Mesendoderm (in vitro differentiated cells): Measurements from ENCODE around the gene SLC38A6.
"Not testable (repeated sequence)": the region's sequence is repeated elsewhere in the genome, so short reads cannot be mapped to it uniquely, and the experiment has no call there.

Source experiments
- DNase-seq: peaks from one replicate; pipeline ENCODE4 v3.0.0; 2013
- H2AK5ac ChIP-seq: 2 replicates; pipeline ENCODE4 v1.6.1; 2013; ENCODE audit warnings: low read length, inconsistent platforms
- H2BK120ac ChIP-seq: 2 replicates; pipeline ENCODE4 v1.6.1; 2013; ENCODE audit warnings: low read depth, mild to moderate bottlenecking, low read length, moderate library complexity, mixed read lengths
- H2BK15ac ChIP-seq: replicated peaks from 2 replicates; pipeline ENCODE4 v1.6.1; 2013; ENCODE audit warnings: low read depth, mild to moderate bottlenecking, moderate library complexity
- H2BK5ac ChIP-seq: 2 replicates; pipeline ENCODE4 v1.6.1; 2013; ENCODE audit warnings: low read length, inconsistent platforms
- H3K18ac ChIP-seq: 2 replicates; pipeline ENCODE4 v1.6.1; 2013; ENCODE audit warnings: mild to moderate bottlenecking, low read length, mixed read lengths
- H3K23ac ChIP-seq: one replicate; pipeline ENCODE4 v1.6.1; 2013; ENCODE audit warnings: low read length
- H3K27ac ChIP-seq: 2 replicates; pipeline ENCODE4 v1.5.1; 2013; ENCODE audit warnings: low read depth, mild to moderate bottlenecking, inconsistent platforms, low read length, moderate library complexity
- H3K27me3 ChIP-seq: 2 replicates; pipeline ENCODE4 v1.6.1; 2013; ENCODE audit warnings: low read length, control low read depth, mild to moderate bottlenecking, inconsistent platforms; ENCODE audit not compliant: insufficient read depth, poor library complexity
- H3K36me3 ChIP-seq: 2 replicates; pipeline ENCODE4 v1.6.1; 2013; ENCODE audit warnings: low read length, inconsistent platforms; ENCODE audit not compliant: control insufficient read depth, insufficient read depth
- H3K4ac ChIP-seq: one replicate; pipeline ENCODE4 v1.6.1; 2013; ENCODE audit warnings: low read depth, mild to moderate bottlenecking, low read length, moderate library complexity
- H3K4me1 ChIP-seq: 2 replicates; pipeline ENCODE4 v1.6.1; 2013; ENCODE audit warnings: low read depth, low read length, inconsistent platforms; ENCODE audit not compliant: control insufficient read depth
- H3K4me2 ChIP-seq: 2 replicates; pipeline ENCODE4 v1.6.1; 2013; ENCODE audit warnings: low read length
- H3K4me3 ChIP-seq: 2 replicates; pipeline ENCODE4 v1.5.1; 2013; ENCODE audit warnings: mild to moderate bottlenecking, low read length
- H3K56ac ChIP-seq: one replicate; pipeline ENCODE4 v1.6.1; 2013; ENCODE audit warnings: low read length
- H3K79me1 ChIP-seq: 2 replicates; pipeline ENCODE4 v1.6.1; 2013; ENCODE audit warnings: low read length, inconsistent platforms
- H3K79me2 ChIP-seq: 2 replicates; pipeline ENCODE4 v1.6.1; 2013; ENCODE audit warnings: mild to moderate bottlenecking, low read length; ENCODE audit not compliant: control insufficient read depth, insufficient read depth
- H3K9ac ChIP-seq: 2 replicates; pipeline ENCODE4 v1.6.1; 2013; ENCODE audit warnings: low read length, inconsistent platforms
- H4K5ac ChIP-seq: one replicate; pipeline ENCODE4 v1.6.1; 2013; ENCODE audit warnings: low read length
- H4K8ac ChIP-seq: one replicate; pipeline ENCODE4 v1.6.1; 2013; ENCODE audit warnings: low read depth, mild to moderate bottlenecking, control low read depth, low read length, moderate library complexity
- WGBS: extraction: QIAGEN DNeasy Blood & Tissue Kit; methylation state at CpG from one replicate; pipeline ENCODE4 v1.1.7; 2013; ENCODE audit warnings: low lambda C conversion rate, missing lambda C conversion rate; ENCODE audit not compliant: insufficient coverage; ENCODE audit errors: extremely low coverage; 5-methylcytosine and 5-hydroxymethylcytosine counted together

Gene SLC38A6

GRCh38 chr14:61064210-61064609, 83.2 kb downstream of the SLC38A6 start:
- no peak overlapping the region for H3K23ac ChIP-seq
- no peak overlapping the region for H2AK5ac ChIP-seq
- H3K27me3 ChIP-seq = no peaks in the 10 kb centered on the region
- no CpG with 5 or more reads among the region's 2 CpGs for WGBS
- no peak overlapping the region for H3K4me3 ChIP-seq
- no peaks in the 10 kb centered on the region for H3K36me3 ChIP-seq
- no peak overlapping the region for H4K8ac ChIP-seq
- H2BK15ac ChIP-seq = no peak overlapping the region
- no peaks in the 10 kb centered on the region for H3K79me1 ChIP-seq
- DNase-seq = no peak
- no peak overlapping the region for H4K5ac ChIP-seq
- H3K27ac ChIP-seq = no peak overlapping the region
- H3K18ac ChIP-seq = no peak overlapping the region
- H3K9ac ChIP-seq = no peak overlapping the region
- peaks cover 3% of the 10 kb centered on the region for H3K4me1 ChIP-seq
- H2BK5ac ChIP-seq = no peak overlapping the region
- no peak overlapping the region for H3K4me2 ChIP-seq
- peak overlapping the region; percentile 9 for H2BK120ac ChIP-seq
- no peak overlapping the region for H3K56ac ChIP-seq
- H3K4ac ChIP-seq = no peak overlapping the region
- H3K79me2 ChIP-seq = no peaks in the 10 kb centered on the region

- H3K79me2 ChIP-seq = no peaks in the 10 kb centered on the region
- no peak overlapping the region for H2AK5ac ChIP-seq
- H4K5ac ChIP-seq = no peak overlapping the region
- H3K27ac ChIP-seq = no peak overlapping the region
- H3K18ac ChIP-seq = no peak overlapping the region
- H3K4me1 ChIP-seq = peaks cover 3% of the 10 kb centered on the region
- no peak overlapping the region for H3K4me3 ChIP-seq
- H3K9ac ChIP-seq = no peak overlapping the region
- H2BK5ac ChIP-seq = no peak overlapping the region
- H3K36me3 ChIP-seq = no peaks in the 10 kb centered on the region
- no peak overlapping the region for H3K4ac ChIP-seq
- no peaks in the 10 kb centered on the region for H3K79me1 ChIP-seq
- peak; percentile 42 for DNase-seq
- no peak overlapping the region for H3K23ac ChIP-seq
- no CpG with 5 or more reads among the region's 4 CpGs for WGBS
- H3K4me2 ChIP-seq = no peak overlapping the region
- no peaks in the 10 kb centered on the region for H3K27me3 ChIP-seq
- no peak overlapping the region for H2BK15ac ChIP-seq
- H4K8ac ChIP-seq = no peak overlapping the region
- H3K56ac ChIP-seq = no peak overlapping the region
- H2BK120ac ChIP-seq = no peak overlapping the region
Observed at GRCh38 chr14:61064856-61065255, 83.8 kb downstream of the SLC38A6 start.

GRCh38 chr14:61065656-61066055, 84.6 kb downstream of the SLC38A6 start:
- no peak overlapping the region for H3K4ac ChIP-seq
- H4K8ac ChIP-seq = no peak overlapping the region
- H3K27me3 ChIP-seq = no peaks in the 10 kb centered on the region
- H2BK120ac ChIP-seq = no peak overlapping the region
- no peak overlapping the region for H3K4me2 ChIP-seq
- DNase-seq = no peak
- H3K79me2 ChIP-seq = no peaks in the 10 kb centered on the region
- no peak overlapping the region for H4K5ac ChIP-seq
- peaks cover 3% of the 10 kb centered on the region for H3K4me1 ChIP-seq
- no peak overlapping the region for H2BK15ac ChIP-seq
- H2AK5ac ChIP-seq = no peak overlapping the region
- no peak overlapping the region for H3K27ac ChIP-seq
- H3K79me1 ChIP-seq = no peaks in the 10 kb centered on the region
- no peak overlapping the region for H3K56ac ChIP-seq
- no peak overlapping the region for H2BK5ac ChIP-seq
- no peaks in the 10 kb centered on the region for H3K36me3 ChIP-seq
- no peak overlapping the region for H3K18ac ChIP-seq
- no peak overlapping the region for H3K4me3 ChIP-seq
- no peak overlapping the region for H3K23ac ChIP-seq
- H3K9ac ChIP-seq = no peak overlapping the region

- H2BK15ac ChIP-seq, H3K79me2 ChIP-seq, H3K4me2 ChIP-seq, H4K5ac ChIP-seq, H3K4ac ChIP-seq, H2BK5ac ChIP-seq, H3K9ac ChIP-seq, H4K8ac ChIP-seq, H3K4me3 ChIP-seq, H3K27me3 ChIP-seq, H3K56ac ChIP-seq, DNase-seq, H3K79me1 ChIP-seq, H3K4me1 ChIP-seq, H2AK5ac ChIP-seq, H3K23ac ChIP-seq, H3K36me3 ChIP-seq, H3K18ac ChIP-seq, H3K27ac ChIP-seq, H2BK120ac ChIP-seq: not testable (repeated sequence)
Observed at GRCh38 chr14:61072442-61072841, 91.4 kb downstream of the SLC38A6 start.

- no CpG with 5 or more reads among the region's 3 CpGs for WGBS
- Histone ChIP-seq H3K4me3 (no peak overlapping the region), H3K56ac (no peak overlapping the region), H3K18ac (no peak overlapping the region), H3K27me3 (no peaks in the 10 kb centered on the region), H3K36me3 (no peaks in the 10 kb centered on the region), H4K5ac (no peak overlapping the region), H3K23ac (no peak overlapping the region), H3K9ac (no peak overlapping the region), H3K4ac (no peak overlapping the region), H2AK5ac (no peak overlapping the region), H2BK120ac (no peak overlapping the region), H3K79me2 (no peaks in the 10 kb centered on the region), H2BK15ac (no peak overlapping the region), H4K8ac (no peak overlapping the region), H2BK5ac (no peak overlapping the region), H3K4me2 (no peak overlapping the region), H3K79me1 (no peaks in the 10 kb centered on the region), H3K4me1 (no peaks in the 10 kb centered on the region), H3K27ac (no peak overlapping the region)
- no peak for DNase-seq
Observed at GRCh38 chr14:61074852-61075251, 93.8 kb downstream of the SLC38A6 start.

- H3K79me1 ChIP-seq = no peaks in the 10 kb centered on the region
- no peak overlapping the region for H3K4ac ChIP-seq
- peaks cover 1% of the 10 kb centered on the region for H3K4me1 ChIP-seq
- H2AK5ac ChIP-seq = no peak overlapping the region
- H4K8ac ChIP-seq = no peak overlapping the region
- no peak overlapping the region for H3K18ac ChIP-seq
- no peak overlapping the region for H2BK120ac ChIP-seq
- no peak overlapping the region for H3K9ac ChIP-seq
- no peaks in the 10 kb centered on the region for H3K36me3 ChIP-seq
- DNase-seq = no peak
- no peak overlapping the region for H3K4me3 ChIP-seq
- H4K5ac ChIP-seq = no peak overlapping the region
- H3K27ac ChIP-seq = no peak overlapping the region
- no peak overlapping the region for H3K23ac ChIP-seq
- H3K4me2 ChIP-seq = no peak overlapping the region
- no CpG with 5 or more reads among the region's 2 CpGs for WGBS
- H2BK5ac ChIP-seq = no peak overlapping the region
- no peaks in the 10 kb centered on the region for H3K79me2 ChIP-seq
- H3K56ac ChIP-seq = no peak overlapping the region
- H2BK15ac ChIP-seq = no peak overlapping the region
- no peaks in the 10 kb centered on the region for H3K27me3 ChIP-seq
Observed at GRCh38 chr14:61076556-61076955, 95.5 kb downstream of the SLC38A6 start.
